Bronchial epithelial cell (primary cell): ENCODE results near the gene AKAP8. TPM values are rescaled to one million over a fixed set of nuclear protein-coding genes. Genes with fewer than 3 reads are reported as not detected.

Experiments used
- DNase-seq: peaks from one replicate; pipeline ENCODE4 v3.0.0-alpha.2; 2010; ENCODE audit warnings: low read depth
- FAIRE-seq: peaks from 2 replicates; lab custom pipeline; 2011; peaks lifted over from hg19 to GRCh38; lab: Jason Lieb, UNC
- H3K27me3 ChIP-seq: 2 replicates; pipeline ENCODE4 v1.5.1; 2011; ENCODE audit warnings: low read length; ENCODE audit not compliant: control insufficient read depth, insufficient read depth
- H3K36me3 ChIP-seq: 2 replicates; pipeline ENCODE4 v1.5.1; 2011; ENCODE audit warnings: low read length; ENCODE audit not compliant: control insufficient read depth, insufficient read depth
- H3K4me3 ChIP-seq: 2 replicates; pipeline ENCODE4 v1.5.1; 2011; ENCODE audit warnings: mild to moderate bottlenecking, low read depth, low read length, control low read depth
- CTCF ChIP-seq: IDR thresholded peaks from 2 replicates; pipeline ENCODE4 v1.5.1; 2011; ENCODE audit warnings: mild to moderate bottlenecking, moderate library complexity, low read length, control low read depth, inconsistent platforms; ENCODE audit not compliant: insufficient read depth, severe bottlenecking
- total RNA-seq: library from RNA; depleted of rRNA; stranded (reverse); fragments of >200 nt; gene quantifications from 2 replicates; pipeline ENCODE4 v1.2.1, GENCODE V29; 2014

AKAP8 gene
- total RNA-seq, 1 donor from 2014 or later = 16.8 TPM

GRCh38 chr19:15421136-15421695, 41.6 kb upstream of the AKAP8 start:
- H3K36me3 ChIP-seq = peaks cover 24% of the 10 kb centered on the region
- no peak overlapping the region for H3K4me3 ChIP-seq
- no peak for DNase-seq
- no peaks in the 10 kb centered on the region for H3K27me3 ChIP-seq
- TF ChIP-seq CTCF = no peak
- FAIRE-seq = no peak

- H3K4me3 ChIP-seq = peak overlapping the region; percentile 50
- DNase-seq = peak; percentile 26
- FAIRE-seq = no peak
Measured at GRCh38 chr19:15419413-15420025, 39.9 kb upstream of the AKAP8 start.

GRCh38 chr19:15418579-15419412, 39.2 kb upstream of the AKAP8 start, which contains the start of gene AKAP8L:
TSS of gene AKAP8L (minus strand) at chr19:15418988. CDS start at chr19:15418923, 65 bp downstream.
- peak within 1 kb of the TSS; percentile 69 for H3K4me3 ChIP-seq

More at GRCh38 chr19:15419413-15420025, 39.9 kb upstream of the AKAP8 start:
- no peaks in the 10 kb centered on the region for H3K27me3 ChIP-seq
- TF ChIP-seq CTCF = no peak
- peaks cover 16% of the 10 kb centered on the region for H3K36me3 ChIP-seq

GRCh38 chr19:15418231-15418578, 38.6 kb upstream of the AKAP8 start:
- DNase-seq (peak; percentile 8), FAIRE-seq (no peak)
- no peak for TF ChIP-seq CTCF
- H3K36me3 ChIP-seq = peaks cover 5% of the 10 kb centered on the region
- no peaks in the 10 kb centered on the region for H3K27me3 ChIP-seq
- peak overlapping the region; percentile 69 for H3K4me3 ChIP-seq

More at GRCh38 chr19:15418579-15419412, 39.2 kb upstream of the AKAP8 start, which contains the start of gene AKAP8L:
- peak; percentile 75 for TF ChIP-seq CTCF
- DNase-seq (peak; percentile 99), FAIRE-seq (no peak)
- Histone ChIP-seq H3K36me3 (peaks cover 9% of the 10 kb centered on the region), H3K27me3 (no peaks in the 10 kb centered on the region)

GRCh38 chr19:15417699-15418098, 38.1 kb upstream of the AKAP8 start:
- peak overlapping the region; percentile 69 for H3K4me3 ChIP-seq
- no peak for TF ChIP-seq CTCF
- H3K36me3 ChIP-seq = peaks cover 4% of the 10 kb centered on the region
- no peak for FAIRE-seq
- DNase-seq = peak; percentile 8
- no peaks in the 10 kb centered on the region for H3K27me3 ChIP-seq
